T-helper 2 cell treated with Interferon-gamma antibody and Interleukin-4, amounts not matched to agents 100 ng/mL and 5 ng/mL, for 36 hours (primary cell): Measurements from ENCODE around the gene PLPPR2. TPM values are rescaled to one million over a fixed set of nuclear protein-coding genes. Genes with fewer than 3 reads are reported as not detected.
"Not testable (repeated sequence)": the region's sequence is repeated elsewhere in the genome, so short reads cannot be mapped to it uniquely, and the experiment has no call there.

ENCODE experiments used
- intact Hi-C: fragments of 100-400 bp; cut with micrococcal nuclease; formaldehyde crosslinking; loops from one replicate; pipeline ENCODE4 v1.15.1; 2023
- total RNA-seq: library from RNA; stranded (reverse); gene quantifications from 2 replicates; pipeline ENCODE4 v1.2.3, GENCODE V29; 2022

The PLPPR2 gene, protein sequence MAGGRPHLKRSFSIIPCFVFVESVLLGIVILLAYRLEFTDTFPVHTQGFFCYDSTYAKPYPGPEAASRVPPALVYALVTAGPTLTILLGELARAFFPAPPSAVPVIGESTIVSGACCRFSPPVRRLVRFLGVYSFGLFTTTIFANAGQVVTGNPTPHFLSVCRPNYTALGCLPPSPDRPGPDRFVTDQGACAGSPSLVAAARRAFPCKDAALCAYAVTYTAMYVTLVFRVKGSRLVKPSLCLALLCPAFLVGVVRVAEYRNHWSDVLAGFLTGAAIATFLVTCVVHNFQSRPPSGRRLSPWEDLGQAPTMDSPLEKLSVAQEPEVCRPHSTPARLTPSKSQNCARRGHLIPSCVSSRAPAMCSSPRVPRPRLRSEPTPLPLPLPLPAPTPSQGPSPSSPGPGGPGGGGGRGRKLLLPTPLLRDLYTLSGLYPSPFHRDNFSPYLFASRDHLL
- total RNA-seq: 1.8 and 1.9 TPM in 2 replicates

DNA sequence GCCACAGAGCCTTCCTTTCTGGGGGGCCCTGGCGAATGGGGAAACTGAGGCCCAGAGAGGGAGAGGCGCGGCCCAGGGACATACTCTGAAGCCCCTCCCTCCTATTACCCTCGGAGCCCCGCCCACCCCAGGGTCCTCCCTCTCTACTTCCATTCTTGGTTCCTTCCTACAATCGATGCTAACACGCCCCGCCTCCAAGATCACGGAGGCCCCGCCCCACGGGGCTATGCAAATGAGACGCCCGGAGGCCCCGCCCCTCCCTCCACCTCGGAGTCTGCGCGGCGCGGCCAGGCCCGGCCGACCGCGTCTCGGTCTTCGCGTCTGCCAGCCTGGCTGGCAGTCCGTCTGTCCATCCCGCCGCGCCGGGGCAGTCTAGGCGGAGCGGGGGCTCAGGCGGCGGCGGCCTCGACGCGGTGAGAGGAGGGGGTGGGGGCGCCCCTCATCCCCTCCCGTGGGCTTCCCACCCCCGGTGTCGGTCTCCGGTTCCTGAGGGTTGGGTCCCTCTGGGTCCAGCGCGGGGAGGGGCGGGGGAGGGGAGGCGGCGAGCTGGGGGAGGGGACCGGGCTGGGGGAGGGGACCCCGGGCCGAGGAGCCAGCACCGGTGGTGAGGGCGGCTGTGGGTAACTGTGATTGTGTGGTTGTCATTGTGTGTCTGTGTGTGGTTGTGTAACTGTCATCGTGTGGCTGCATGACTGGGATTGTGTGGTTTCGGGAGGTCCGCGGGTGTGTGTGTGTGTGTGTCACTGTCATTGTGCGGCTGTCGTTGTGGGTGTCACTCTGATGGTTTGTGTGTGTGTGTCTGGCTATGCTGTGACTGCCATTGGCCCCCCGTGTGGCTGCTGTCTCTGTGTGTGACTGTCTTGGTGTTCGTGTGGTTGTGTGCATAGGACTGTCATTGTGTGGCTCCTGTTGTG lies at the start of gene PLPPR2:
Gene PLPPR2 (plus strand): TSS at position 273 of the 914 bp plus-strand sequence. CDS start 2,242 bp downstream, outside the sequence.
- intact Hi-C loops: loop anchor here (1.0 kb wide), 1 partner anchor 9 kb away; the partner anchor contains the start of genes CCDC159 and TMEM205

DNA sequence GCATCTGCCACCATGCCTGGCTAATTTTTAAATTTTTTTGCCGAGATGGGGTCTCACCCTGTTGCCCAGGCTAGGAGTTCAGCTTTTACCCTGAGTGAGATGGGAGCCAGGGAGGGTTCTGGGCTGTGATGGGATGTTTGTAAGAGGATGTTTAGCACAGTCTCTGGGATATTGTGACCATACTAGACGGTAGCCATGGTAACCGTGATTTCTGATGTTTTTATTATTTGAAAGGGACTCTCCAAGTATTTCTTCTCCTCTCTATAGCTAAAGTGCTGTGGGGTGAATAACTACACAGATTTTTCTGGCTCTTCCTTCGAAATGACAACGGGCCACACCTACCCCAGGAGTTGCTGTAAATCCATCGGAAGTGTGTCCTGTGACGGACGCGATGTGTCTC lies 48.9 kb upstream of the PLPPR2 start:
- intact Hi-C loops: no loop called here

DNA sequence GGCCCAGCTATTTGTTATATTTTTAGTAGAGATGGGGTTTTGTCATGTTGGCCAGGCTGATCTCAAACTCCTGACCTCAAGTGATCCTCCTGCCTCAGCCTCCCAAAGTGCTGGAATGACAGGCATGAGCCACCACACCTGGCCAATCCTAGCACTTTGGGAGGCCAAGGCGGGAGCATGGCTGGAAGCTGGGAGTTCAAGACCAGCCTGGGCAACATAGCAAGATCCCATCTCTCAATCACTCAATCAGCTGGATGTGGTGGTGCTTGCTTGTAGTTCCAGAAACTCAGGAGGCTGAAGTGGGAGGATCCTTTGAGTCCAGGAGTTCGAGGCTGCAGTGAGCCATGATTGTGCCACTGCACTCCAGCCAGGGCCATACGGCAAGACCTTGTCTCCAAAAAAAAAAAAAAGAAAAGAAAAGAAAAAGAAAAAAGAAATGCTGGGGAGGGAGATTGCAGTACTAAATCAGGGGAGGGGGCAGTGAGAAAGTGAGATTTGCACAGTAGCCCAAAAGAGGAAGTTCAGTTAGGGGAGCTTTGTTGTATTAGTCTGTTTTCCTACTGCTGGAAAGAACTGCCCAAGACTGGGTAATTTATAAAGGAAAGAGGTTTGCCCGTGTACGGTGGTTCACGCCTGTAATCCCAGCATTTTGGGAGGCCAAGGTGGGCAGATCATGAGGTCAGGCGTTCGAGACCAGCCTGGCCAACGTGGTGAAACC lies 34.8 kb upstream of the PLPPR2 start:
- intact Hi-C loops: not testable (repeated sequence)

DNA sequence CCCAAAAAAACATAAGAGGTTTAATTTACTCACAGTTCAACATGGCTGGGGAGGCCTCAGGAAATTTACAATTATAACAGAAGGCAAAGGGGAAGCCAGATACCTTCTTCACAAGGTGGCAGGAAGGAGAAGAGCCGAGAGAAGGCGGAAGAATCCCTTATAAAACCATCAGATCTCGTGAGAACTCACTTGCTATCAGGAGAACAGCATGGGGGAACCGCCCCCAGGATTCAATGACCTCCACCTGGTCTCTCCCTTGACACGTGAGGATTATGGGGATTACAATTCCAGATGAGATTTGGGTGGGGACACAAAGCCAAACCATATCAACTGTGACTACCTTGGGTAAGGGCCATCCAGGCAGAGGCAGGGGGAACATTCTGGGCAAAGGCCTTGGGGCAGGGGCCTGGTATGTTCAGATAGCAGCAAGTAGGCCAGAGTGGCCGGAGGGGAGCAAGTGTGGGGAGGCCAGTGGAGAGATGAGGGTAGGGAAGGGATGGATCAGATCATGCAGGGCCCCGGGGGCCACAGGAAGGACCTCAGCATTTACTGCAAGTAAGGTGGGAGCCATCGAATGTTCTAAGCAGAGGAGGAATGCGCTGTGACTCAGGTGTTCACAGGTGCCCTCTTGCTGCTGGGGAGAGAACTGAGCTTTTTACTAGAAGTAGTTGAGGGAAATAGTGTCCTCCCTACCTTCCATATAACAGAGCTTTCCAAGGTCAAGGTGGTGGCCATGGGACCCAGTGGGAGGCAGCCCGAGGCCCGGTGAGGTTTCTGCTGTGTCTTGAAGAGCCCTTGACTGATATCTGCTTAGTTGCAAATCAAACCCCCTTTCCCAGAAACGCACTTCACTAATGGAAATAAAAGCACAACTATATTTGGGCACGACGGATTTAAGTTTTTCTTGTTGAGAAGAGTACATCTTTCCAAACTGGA lies 33.8 kb upstream of the PLPPR2 start:
- intact Hi-C loops: no loop called here

DNA sequence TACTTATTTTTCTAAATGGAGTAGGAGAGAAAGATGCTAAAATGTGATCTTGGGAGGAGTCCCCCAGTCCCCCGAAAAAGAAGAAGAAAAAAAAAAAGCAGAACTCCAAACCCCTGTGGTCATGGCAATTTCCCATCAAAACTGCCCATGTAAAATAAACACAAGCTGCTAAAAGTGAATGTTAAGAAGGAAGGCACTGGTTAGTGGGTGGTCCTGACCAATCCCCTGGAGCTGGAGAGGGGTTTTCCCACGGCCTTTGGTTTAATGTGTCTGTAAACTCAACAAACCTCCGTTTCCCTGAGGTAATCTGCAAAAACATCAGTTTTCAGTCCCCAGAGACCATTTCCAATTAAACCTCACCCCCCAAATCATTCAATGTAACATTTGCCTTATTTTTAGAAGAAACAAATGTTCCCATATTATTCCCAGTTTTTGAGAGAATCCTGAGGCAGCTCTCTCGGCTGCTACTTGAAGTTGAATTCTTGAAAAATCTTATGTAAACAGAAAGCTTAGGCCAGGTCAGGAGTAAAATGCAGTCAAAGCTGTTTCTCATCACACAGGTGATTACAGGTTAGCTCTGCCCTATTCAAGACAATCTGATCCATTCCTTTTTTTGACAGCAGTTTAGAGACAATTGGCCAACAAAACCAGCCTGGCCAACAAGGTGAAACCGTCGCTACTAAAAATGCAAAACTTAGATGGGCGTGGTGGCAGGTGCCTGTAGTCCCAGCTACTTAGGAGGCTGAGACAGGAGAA lies 32.8 kb upstream of the PLPPR2 start:
- intact Hi-C loops: no loop called here

DNA sequence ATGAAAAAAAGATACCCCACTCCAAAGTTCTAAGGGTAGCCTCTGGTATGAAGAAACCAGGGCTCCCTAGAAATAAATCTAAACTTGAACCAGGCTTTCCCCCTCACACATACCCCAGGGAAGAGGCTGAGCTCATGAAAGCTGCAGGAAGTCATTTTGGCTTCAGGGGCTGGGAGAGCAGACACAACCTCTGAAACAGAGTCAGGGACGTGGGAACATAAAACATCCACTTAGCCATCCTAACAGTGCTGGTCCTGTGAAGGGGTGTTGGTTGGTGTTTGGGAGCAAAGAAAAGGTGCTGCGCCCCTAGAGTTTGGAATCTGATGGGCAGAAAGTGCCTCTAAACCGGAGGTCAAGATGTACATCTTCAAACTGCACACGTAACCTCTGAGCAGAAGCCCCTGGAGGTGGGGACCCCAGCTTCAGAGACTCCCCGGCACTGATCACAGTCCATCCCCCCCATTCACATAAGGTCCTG lies 31.6 kb upstream of the PLPPR2 start:
- intact Hi-C loops: no loop called here

DNA sequence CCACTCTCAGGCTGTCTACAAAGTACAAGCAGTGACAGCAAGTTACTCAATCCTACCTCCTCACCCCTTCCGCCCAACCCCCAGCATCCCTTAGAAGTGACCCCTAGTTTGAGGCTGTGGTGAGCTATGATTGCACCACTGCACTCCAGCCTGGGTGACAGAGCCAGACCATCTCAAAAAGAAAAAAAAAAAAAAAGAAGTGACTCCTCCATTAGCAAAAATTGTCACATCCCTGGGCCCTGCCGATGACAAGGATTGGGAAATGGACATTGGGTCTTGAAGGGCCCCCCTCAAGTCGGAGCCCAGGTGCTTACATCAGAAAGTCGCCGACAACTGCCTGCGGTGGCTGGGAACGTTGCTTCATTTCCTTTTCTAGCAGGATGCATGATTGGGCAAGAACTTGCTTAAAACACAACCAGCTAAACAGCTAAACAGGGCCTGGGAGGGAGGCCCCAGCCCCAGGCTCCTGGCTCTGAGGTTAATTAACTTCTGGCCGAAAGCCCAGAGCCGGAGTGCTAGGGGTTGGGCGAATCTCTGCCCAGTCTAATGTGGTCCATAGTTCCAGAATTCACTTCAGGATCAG lies 31.1 kb upstream of the PLPPR2 start:
- intact Hi-C loops: no loop called here

DNA sequence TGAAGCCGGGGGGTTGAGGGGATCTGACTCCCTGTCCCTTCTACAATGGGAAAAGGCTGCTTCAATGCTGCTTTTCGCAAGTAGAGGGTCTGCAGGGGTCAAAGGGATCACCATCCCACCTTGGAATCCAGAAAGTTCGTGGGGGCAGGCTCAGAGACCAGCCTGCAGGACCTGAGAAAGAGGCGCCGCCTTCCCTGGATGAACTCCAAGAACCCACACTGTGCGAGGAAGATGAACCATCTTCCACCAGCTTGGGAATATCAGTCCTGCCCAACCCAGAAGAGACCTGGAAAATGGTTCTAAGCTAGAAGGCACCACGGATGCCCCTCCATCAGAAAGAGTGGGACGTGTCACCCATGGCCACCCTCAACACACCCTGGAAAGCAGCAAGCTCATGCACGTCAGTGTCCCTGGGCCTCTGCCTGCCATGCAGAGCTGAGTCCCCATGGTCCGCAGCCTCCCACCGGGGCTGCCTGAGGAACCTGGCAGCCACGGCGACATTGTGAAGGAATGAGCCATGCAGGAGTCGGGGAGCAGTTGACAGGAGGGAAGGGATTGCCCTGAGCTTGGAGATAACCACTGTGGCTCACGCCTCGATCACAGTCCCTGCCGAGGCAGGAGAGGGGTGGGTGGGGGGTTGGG lies 30.4 kb upstream of the PLPPR2 start:
- intact Hi-C loops: no loop called here

DNA sequence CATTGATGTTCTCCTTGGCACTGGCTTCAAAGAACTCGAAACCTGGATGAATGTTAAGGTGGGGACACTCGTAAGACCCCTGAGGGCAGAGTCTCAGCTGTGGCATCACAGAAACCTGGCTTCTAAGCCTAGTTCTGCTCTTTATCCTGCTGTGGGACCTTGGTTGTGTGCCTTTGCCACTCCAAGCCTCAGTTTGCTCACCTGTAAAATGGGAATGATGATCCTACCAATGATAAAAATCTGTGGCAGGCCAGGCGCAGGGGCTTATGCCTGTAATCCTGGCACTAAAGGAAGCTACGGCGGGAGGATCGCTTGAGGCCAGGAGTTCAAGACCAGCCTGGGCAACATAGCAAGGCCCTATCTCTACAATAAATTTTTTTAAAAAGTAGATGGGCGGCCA lies 29.7 kb upstream of the PLPPR2 start:
- intact Hi-C loops: no loop called here

DNA sequence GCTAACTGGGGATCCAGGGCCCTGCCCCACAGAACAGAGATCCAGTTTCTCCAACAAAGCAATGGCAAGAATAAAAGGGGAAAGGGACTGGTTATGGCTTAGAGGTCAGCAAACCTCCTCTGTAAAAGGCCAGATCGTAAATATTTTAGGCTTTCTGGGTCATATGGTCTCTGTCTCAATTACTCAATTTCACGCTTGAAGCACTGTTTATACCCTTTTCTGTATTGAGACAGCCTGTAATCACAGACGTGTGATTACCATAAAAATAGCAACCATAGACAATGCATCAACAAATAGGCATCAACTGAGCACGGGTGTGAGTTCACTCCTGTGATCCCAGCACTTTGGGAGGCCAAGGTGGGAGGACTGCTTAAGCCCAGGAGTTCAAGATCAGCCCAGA lies 25.1 kb upstream of the PLPPR2 start:
- intact Hi-C loops: no loop called here

DNA sequence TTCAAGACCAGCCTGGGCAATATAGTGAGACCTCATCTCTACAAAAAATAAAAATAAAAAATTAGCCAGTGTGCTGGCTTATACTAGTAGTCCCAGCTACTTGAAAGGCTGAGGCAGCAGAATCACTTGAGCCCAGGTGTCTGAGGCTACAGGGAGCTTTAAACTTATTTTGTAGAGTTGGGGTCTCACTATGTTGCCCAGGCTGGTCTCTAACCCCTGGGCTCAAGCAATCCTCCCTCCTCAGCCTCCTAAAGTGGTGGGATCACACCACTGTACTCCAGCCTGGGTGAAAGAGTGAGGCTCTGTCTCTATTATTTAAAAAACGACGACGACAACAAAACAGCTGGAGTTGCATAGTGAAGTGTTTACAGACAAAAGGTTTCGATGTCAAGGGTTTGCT lies 23.7 kb upstream of the PLPPR2 start:
- intact Hi-C loops: no loop called here

DNA sequence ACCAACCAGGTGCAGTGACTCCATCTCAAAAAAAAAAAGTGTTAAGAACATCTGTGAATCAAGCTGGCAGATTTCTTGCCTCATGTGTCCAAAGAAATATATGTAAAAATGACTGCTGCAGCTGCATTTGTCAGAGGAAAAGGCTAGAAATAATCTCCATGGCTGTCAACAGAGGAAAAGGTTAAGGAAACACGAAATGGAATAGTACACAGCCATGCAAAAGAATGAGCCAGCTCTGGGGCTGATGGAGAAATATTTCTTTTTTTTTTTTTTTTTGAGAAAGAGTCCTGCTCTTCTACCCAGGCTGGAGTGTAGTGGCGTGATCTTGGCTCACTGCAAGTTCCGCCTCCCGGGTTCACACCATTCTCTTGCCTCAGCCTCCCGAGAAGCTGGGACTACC lies 22.4 kb upstream of the PLPPR2 start:
- intact Hi-C loops: no loop called here

DNA sequence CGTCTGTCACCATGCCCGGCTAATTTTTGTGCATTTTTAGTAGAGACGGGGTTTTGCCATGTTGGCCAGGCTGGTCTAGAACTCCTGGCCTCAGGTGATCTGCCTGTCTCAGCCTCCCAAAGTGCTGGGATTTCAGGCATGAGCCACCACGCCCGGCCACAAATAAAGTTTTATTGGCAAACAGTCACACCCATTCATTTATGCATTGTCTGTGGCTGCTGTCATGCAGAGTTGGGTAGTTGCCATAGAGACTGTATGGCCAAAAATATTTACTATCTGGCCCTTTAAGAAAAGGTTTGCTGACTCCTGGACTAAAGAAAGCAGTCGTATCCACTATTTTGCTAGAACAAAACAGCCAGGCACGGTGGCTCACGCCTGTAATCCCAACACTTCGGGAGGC lies 21.4 kb upstream of the PLPPR2 start:
- intact Hi-C loops: not testable (repeated sequence)

DNA sequence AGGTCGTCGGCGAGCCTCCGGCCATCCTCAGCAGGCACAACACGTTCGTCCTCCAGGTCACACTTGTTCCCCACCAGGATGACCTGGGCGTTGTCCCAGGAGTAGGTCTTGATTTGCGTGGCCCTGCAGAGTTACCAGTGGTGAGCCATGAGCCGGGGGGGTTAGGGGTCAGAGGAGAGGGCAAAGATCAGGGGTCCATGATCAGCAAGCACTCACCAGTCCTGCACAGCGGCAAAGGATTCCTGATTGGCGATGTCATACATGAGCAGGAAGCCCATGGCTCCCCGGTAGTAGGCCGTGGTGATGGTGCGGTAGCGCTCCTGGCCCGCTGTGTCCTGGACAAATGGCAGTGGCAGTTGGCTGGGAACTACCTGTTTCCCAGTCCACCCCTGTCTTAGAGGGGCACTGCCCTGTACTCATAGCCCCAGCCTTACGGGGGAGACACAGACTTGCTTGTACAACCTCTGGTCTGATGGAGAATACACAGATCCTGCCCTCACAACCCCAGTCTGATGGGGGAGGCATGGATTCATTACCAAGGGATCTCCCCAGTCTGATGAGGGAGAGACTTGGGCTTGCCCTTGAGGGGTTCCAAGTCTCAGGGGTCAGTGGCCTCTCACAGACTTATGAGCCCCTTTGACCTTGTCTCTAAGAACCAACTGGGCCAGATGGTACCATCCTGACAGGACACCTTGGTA lies 19.6 kb upstream of the PLPPR2 start:
- intact Hi-C loops: no loop called here

DNA sequence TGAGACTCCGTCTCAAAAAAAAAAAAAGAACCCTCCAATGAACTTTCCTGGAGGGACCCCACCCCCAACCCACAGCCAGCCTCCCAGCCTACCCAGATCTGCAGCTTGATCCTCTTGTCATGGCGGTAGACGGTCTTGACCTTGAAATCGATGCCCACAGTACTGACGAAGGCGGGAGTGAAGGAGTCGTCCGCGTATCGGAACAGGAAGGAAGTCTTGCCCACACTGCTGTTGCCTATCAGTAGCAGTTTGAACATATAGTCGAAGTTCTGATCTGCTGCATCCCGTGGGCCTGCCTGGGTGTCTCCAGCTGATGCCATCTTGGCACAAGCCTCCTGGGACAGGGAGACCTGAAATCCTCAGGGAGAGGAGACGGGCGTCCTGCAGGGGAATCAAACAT lies 18.2 kb upstream of the PLPPR2 start:
- intact Hi-C loops: no loop called here

DNA sequence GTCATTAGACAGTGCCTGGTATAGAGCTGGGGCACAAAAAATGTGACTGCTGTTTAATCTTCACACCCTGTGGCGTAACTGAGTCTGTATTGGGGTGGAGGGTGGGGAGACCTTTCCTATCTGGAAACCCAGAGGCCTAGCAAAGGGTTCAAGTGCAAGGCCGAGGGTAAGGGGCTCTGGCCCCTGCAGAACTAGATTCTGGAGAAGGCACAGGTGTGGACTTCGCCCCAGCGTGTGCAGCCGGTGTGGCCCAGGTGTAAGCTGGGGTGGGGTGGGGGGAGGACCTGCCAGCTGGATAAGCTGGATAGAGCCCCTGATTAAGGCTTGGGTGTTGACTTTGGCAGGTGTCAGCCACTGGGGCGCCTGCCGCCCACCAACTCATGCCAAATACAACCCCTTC lies 17.1 kb upstream of the PLPPR2 start:
- intact Hi-C loops: no loop called here

DNA sequence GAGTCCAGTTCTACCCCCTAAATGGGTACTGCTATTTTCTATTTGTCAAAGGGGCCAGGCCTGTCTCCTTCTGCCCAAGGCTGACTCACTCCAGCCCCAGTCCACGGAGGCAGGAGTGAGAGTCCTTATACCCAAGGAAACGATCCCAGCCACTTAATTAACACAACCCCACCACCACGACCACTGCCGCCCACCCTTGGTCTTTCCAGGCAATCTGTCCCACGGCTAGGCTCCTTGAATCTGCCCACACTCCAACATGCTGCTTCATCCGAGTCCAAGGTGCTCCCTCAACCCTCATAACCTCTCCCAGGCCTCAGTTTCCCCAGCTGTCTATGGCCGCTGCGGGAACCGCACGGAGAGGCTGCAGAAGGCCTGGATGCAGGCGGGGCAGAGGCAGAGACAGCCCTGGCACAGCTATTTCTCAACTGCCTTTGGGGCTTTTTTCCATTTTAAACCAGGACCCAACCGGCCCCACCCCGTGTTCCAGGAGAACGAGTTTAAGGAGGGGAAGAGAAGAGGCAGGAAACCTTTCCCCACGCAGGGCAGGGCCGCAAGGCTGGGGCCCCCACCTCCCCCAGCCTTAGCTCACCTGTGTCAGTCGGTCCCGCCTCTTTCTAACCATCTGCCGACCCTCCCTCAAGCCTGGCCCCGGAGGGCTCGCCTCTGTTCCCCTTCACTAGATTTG lies 16.5 kb upstream of the PLPPR2 start:
- intact Hi-C loops: no loop called here
